ENCODE measurements around the gene AOAH. TPM values are rescaled to one million over a fixed set of nuclear protein-coding genes. Genes with fewer than 3 reads are reported as not detected.
"Not testable (repeated sequence)": the region's sequence is repeated elsewhere in the genome, so short reads cannot be mapped to it uniquely, and the experiment has no call there.

The AOAH gene
- total and polyA plus RNA-seq, 8 donors: 1.6 to 35.8 (median 4.3) TPM; not detected in 1

DNA sequence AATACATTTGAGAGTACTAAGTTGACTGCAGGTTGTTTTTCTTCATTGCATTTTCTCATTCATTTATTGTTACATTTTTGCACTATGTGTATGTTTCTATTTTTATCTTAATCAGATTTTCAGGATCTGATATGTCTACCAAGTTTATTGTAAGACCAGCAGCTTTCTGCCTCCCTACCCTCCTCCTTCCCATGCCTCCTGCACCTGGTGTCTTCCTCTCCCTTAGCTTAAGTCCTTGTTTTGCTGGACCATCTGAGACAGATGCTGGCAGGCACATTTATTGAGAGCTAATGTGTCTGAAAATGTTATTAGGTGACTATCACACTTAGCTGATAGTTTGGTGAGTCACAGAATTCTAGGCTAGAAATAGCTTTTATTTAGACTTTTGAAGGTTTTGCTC, 255.1 kb downstream of the AOAH start:
- no peaks in the 10 kb centered on the region for H3K9me3 ChIP-seq
- no peaks in the 10 kb centered on the region for H3K27me3 ChIP-seq
- intact Hi-C loops (cut with DNase I; ENCODE audit: low total_unique reads): no loop called here
- DNase-seq: no peak
- peaks cover 0 to 4% (median 0%) of the 10 kb centered on the region in 4 donors for H3K4me1 ChIP-seq
- H3K4me3 ChIP-seq: no peak overlapping the region
- TF ChIP-seq EP300 (IDR thresholded peaks at IDR 0.05): no peak
- TF ChIP-seq, protein P1, sequence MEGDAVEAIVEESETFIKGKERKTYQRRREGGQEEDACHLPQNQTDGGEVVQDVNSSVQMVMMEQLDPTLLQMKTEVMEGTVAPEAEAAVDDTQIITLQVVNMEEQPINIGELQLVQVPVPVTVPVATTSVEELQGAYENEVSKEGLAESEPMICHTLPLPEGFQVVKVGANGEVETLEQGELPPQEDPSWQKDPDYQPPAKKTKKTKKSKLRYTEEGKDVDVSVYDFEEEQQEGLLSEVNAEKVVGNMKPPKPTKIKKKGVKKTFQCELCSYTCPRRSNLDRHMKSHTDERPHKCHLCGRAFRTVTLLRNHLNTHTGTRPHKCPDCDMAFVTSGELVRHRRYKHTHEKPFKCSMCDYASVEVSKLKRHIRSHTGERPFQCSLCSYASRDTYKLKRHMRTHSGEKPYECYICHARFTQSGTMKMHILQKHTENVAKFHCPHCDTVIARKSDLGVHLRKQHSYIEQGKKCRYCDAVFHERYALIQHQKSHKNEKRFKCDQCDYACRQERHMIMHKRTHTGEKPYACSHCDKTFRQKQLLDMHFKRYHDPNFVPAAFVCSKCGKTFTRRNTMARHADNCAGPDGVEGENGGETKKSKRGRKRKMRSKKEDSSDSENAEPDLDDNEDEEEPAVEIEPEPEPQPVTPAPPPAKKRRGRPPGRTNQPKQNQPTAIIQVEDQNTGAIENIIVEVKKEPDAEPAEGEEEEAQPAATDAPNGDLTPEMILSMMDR (IDR thresholded peaks at IDR 0.05): no peak
- TF ChIP-seq POLR2AphosphoS5 (IDR thresholded peaks at IDR 0.05): no peak
- no peak for TF ChIP-seq POLR2A (IDR thresholded peaks at IDR 0.05)
- no peak overlapping the region for H3K27ac ChIP-seq
- no peaks in the 10 kb centered on the region for H3K36me3 ChIP-seq

DNA sequence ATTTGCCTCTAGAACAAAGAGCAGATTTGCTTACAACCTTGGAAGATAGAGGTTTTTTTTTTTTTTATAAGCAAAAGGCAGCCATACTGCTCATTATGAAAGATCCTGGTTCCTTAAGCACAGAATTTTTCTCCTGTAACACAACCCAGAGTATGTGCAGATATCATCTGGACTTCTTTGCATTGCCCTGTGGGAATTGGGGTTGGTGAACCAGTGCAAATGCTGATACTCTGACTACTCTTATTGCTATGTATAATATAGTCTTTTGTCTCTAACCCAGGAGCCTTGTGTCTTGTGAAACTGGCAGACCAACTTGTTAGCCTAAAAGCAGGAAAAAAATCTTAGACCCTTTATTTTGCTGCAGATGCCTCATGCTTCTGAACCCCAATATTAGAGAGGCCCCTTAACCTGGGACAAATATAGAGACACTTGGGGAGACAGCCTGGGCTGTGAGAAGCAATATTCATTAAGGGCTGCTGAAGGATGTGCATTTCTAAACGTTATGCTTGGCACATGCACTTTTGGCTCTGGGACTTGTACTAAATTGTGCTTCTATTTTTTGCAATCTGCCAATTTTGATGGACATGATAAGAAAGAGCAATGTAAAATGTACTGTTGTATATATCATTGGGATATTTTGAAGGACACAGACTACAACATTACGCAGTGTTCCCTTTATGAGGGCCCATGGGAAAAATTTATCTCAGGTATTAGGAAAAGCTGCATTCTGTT, 255.8 kb downstream of the AOAH start:
- DNase-seq: no peak
- Histone ChIP-seq H3K36me3 (no peaks in the 10 kb centered on the region), H3K27ac (no peak overlapping the region), H3K9me3 (no peaks in the 10 kb centered on the region), H3K27me3 (no peaks in the 10 kb centered on the region), H3K4me3 (no peak overlapping the region), H3K4me1 (peaks cover 0 to 4% (median 0%) of the 10 kb centered on the region in 4 donors)
- intact Hi-C loops (cut with DNase I; ENCODE audit: low total_unique reads): no loop called here
- TF ChIP-seq POLR2A (IDR thresholded peaks at IDR 0.05): no peak
- no peak for TF ChIP-seq EP300 (IDR thresholded peaks at IDR 0.05)
- no peak for TF ChIP-seq POLR2AphosphoS5 (IDR thresholded peaks at IDR 0.05)
- TF ChIP-seq, protein P1 (IDR thresholded peaks at IDR 0.05): no peak
- WGBS, 5 donors: 40 to 67% (median 54%) methylated on average over 2 of the region's 2 CpGs

DNA sequence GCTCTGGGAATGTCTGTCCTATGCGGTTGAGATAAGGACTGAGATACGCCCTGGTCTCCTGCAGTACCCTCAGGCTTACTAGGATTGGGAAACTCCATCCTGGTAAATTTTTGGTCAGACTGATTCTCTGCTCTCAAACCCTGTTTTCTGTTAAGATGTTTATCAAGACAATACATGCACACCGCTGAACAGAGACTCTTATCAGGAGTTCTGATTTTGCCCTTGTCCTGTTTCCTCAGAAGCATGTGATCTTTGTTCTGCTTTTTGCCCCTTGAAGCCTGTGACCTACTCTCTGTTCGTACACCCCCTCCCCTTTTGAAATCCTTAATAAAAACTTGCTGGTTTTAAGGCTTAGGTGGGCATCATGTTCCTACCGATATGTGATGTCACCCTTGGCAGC, 258.3 kb downstream of the AOAH start:
- WGBS, 5 donors: 74 to 79% (median 75%) methylated on average over 5 of the region's 5 CpGs
- H3K27ac ChIP-seq; H3K4me1 ChIP-seq; H3K9me3 ChIP-seq; intact Hi-C loops (cut with DNase I; ENCODE audit: low total_unique reads); H3K4me3 ChIP-seq; DNase-seq; H3K36me3 ChIP-seq; H3K27me3 ChIP-seq: not testable (repeated sequence)

DNA sequence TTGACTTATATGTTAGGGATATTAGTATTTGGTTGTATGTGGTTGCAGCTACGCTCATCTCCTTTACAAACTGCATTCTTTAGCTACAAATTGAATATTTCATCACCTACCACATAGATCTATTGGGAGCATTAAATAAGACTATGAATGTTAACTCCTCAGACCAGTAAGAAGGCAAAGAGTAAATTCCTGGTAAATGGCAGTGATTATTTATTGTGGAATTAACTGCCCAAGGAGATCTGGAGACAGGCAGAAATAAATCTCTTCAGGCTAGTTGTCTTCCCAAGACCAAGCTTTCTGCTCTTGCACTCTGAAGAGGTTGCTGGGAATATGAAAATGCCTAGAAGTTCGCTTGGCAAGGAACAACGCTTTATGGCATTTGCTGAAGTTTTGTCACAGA, 260.0 kb downstream of the AOAH start:
- WGBS, 5 donors: 77 to 92% (median 86%) methylated on average over 3 of the region's 3 CpGs
- DNase-seq: no peak
- Histone ChIP-seq H3K27me3 (no peaks in the 10 kb centered on the region), H3K27ac (no peak overlapping the region), H3K4me1 (no peaks in the 10 kb centered on the region), H3K36me3 (no peaks in the 10 kb centered on the region), H3K9me3 (no peaks in the 10 kb centered on the region), H3K4me3 (no peak overlapping the region)
- TF ChIP-seq POLR2AphosphoS5 (IDR thresholded peaks at IDR 0.05): no peak
- no peak for TF ChIP-seq POLR2A (IDR thresholded peaks at IDR 0.05)
- TF ChIP-seq, protein P1 (IDR thresholded peaks at IDR 0.05): no peak
- no peak for TF ChIP-seq EP300 (IDR thresholded peaks at IDR 0.05)
- intact Hi-C loops (cut with DNase I; ENCODE audit: low total_unique reads): no loop called here
